Measurements from ENCODE around the gene HOXB3.
"Not testable (repeated sequence)": the region's sequence is repeated elsewhere in the genome, so short reads cannot be mapped to it uniquely, and the experiment has no call there.

Gene HOXB3

GRCh38 chr17:48515925-48516900 is 73.8 kb downstream of the HOXB3 start:
- DNase-seq: no peak

- no peak for DNase-seq
These were observed 75.6 kb downstream of the HOXB3 start for GRCh38 chr17:48514477-48514876.

GRCh38 chr17:48513666-48514455 is 76.2 kb downstream of the HOXB3 start:
- DNase-seq: no peak

- DNase-seq: no peak
These were observed 76.9 kb downstream of the HOXB3 start for GRCh38 chr17:48513097-48513496.

GRCh38 chr17:48510761-48511604 is 79.1 kb downstream of the HOXB3 start:
- DNase-seq: peak; percentile 14

GRCh38 chr17:48510381-48510760 is 79.7 kb downstream of the HOXB3 start:
- no peak for DNase-seq

- DNase-seq: not testable (repeated sequence)
These were observed 80.3 kb downstream of the HOXB3 start for GRCh38 chr17:48509708-48510107.

- DNase-seq: no peak
These were observed 83.8 kb downstream of the HOXB3 start for GRCh38 chr17:48506246-48506645.

- DNase-seq: no peak
These were observed 84.3 kb downstream of the HOXB3 start for GRCh38 chr17:48505788-48506187.

- DNase-seq: no peak
These were observed 85.1 kb downstream of the HOXB3 start for GRCh38 chr17:48504953-48505352.

GRCh38 chr17:48503747-48504146 is 86.3 kb downstream of the HOXB3 start:
- no peak for DNase-seq

- no peak for DNase-seq
These were observed 87.1 kb downstream of the HOXB3 start for GRCh38 chr17:48502901-48503300.

GRCh38 chr17:48502312-48502711 is 87.7 kb downstream of the HOXB3 start:
- no peak for DNase-seq

GRCh38 chr17:48500435-48501426 is 89.3 kb downstream of the HOXB3 start:
- DNase-seq: no peak

GRCh38 chr17:48499735-48500434 is 90.2 kb downstream of the HOXB3 start:
- no peak for DNase-seq

GRCh38 chr17:48499248-48499647 is 90.8 kb downstream of the HOXB3 start:
- DNase-seq: no peak
